HEK293T (cell line): ENCODE measurements around the gene TMEM123.

Experiments
- SP1 ChIP-seq: fragments of 450-650 bp; IDR thresholded peaks from 2 replicates; pipeline ENCODE4 v1.6.1; 2017
- SUZ12 ChIP-seq: fragments of 450-650 bp; IDR thresholded peaks from 2 replicates; pipeline ENCODE4 v1.6.1; 2016; ENCODE audit warnings: mild to moderate bottlenecking

DNA sequence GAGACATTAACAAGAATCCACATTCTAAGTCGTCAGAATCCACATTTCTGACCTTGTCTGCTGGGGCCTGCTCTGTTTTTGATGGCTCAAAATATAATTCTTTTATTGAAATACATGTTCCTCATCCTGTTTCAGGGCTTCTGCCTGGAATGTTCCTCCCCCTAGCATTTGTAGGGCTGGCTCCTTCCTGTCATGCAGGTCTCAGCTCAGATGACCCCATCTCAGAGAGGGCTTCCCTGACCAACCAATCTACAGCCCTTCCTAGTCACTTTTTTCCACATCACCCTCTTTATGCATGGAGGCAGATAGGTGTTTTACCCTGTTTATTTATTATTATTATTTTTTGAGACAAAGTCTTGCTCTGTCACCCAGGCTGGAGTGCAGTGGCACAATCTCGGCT lies 14.8 kb downstream of the TMEM123 start:
- TF ChIP-seq SUZ12 (no peak), SP1 (no peak)
